Lower lobe of right lung (tissue), 2 donors: ENCODE data around the gene FTCD. TPM values are rescaled to one million over a fixed set of nuclear protein-coding genes. Genes with fewer than 3 reads are reported as not detected.
A peak's percentile ranks its signal among the peaks of the same experiment; 100 is the strongest.

Experiments used
- ATAC-seq, 2 donors: fragments of 200-7000 bp; cut with Tn5 transposase; one replicate each; pipeline ENCODE4 v1.9.1; 2020 to 2022; ENCODE audit warnings: mild to moderate bottlenecking in 2 of 2, moderate library complexity in 2 of 2
- DNase-seq: peaks from one replicate; pipeline ENCODE4 v3.0.0-alpha.2; 2020
- H3K27ac ChIP-seq: fragments of 200-600 bp; one replicate; pipeline ENCODE4 v1.8.0; 2022
- H3K27me3 ChIP-seq: fragments of 200-600 bp; one replicate; pipeline ENCODE4 v1.8.0; 2022; ENCODE audit warnings: low read depth
- H3K36me3 ChIP-seq: fragments of 200-600 bp; one replicate; pipeline ENCODE4 v1.8.0; 2022; ENCODE audit warnings: mild to moderate bottlenecking
- H3K4me1 ChIP-seq: fragments of 200-600 bp; one replicate; pipeline ENCODE4 v1.8.0; 2022
- H3K4me3 ChIP-seq: fragments of 200-600 bp; one replicate; pipeline ENCODE4 v1.8.0; 2022; ENCODE audit warnings: mild to moderate bottlenecking
- H3K9me3 ChIP-seq: fragments of 200-600 bp; one replicate; pipeline ENCODE4 v1.8.0; 2022
- intact Hi-C: fragments of 100-400 bp; cut with DNase I; formaldehyde crosslinking; loops from one replicate; pipeline ENCODE4 v1.11.0; 2022
- total RNA-seq: library from RNA; stranded (reverse); fragmentation: NEBNext Ultra II Directional; extraction: Animal tissue kit (Norgen Biotek cat#: 25700); gene quantifications from one replicate; pipeline ENCODE4 v1.2.1, GENCODE V29; 2021
- TF ChIP-seq, protein P1 (sequence below): fragments of 200-600 bp; IDR thresholded peaks from one replicate; pipeline ENCODE4 v1.8.0; 2022; ENCODE audit warnings: antibody characterized with exemption, mild to moderate bottlenecking
- donor health status: DM: no; HTN: yes; CAD: no; lungs with severe emphysema.

The FTCD gene
- total RNA-seq, 1 donor from 2014 or later = 1.5 TPM

- Histone ChIP-seq H3K4me1 (peaks cover 11% of the 10 kb centered on the region), H3K36me3 (no peaks in the 10 kb centered on the region), H3K9me3 (no peaks in the 10 kb centered on the region), H3K27ac (no peak overlapping the region), H3K4me3 (no peak overlapping the region), H3K27me3 (no peaks in the 10 kb centered on the region)
- ATAC-seq (no peak), DNase-seq (no peak)
- intact Hi-C loops = no loop called here
- TF ChIP-seq, protein P1, sequence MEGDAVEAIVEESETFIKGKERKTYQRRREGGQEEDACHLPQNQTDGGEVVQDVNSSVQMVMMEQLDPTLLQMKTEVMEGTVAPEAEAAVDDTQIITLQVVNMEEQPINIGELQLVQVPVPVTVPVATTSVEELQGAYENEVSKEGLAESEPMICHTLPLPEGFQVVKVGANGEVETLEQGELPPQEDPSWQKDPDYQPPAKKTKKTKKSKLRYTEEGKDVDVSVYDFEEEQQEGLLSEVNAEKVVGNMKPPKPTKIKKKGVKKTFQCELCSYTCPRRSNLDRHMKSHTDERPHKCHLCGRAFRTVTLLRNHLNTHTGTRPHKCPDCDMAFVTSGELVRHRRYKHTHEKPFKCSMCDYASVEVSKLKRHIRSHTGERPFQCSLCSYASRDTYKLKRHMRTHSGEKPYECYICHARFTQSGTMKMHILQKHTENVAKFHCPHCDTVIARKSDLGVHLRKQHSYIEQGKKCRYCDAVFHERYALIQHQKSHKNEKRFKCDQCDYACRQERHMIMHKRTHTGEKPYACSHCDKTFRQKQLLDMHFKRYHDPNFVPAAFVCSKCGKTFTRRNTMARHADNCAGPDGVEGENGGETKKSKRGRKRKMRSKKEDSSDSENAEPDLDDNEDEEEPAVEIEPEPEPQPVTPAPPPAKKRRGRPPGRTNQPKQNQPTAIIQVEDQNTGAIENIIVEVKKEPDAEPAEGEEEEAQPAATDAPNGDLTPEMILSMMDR = no peak
Measured at GRCh38 chr21:46157396-46157986, 2.1 kb upstream of the FTCD start.

DNA sequence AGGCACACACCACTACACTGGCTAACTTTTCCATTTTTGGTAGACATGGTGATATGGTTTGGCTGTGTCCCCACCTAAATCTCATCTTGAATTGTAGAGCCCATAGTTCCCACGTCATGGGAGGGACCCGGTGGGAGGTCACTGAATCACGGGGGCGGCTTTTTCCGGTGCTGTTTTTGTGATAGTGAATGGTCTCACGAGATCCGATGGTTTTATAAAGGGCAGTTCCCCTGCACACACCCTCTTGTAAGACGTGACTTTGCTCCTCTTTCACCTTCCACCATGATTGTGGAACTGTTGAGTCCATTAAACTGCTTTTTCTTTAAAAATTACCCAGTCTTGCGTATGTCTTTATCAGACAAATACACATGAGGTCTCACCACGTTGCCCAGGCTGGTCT is 1.3 kb upstream of the FTCD start:
- intact Hi-C loops = no loop called here
- no peak for DNase-seq

GRCh38 chr21:46156378-46156645 is 933 bp upstream of the FTCD start:
- Histone ChIP-seq H3K9me3 (no peaks in the 10 kb centered on the region), H3K36me3 (no peaks in the 10 kb centered on the region), H3K4me3 (no peak overlapping the region), H3K27me3 (no peaks in the 10 kb centered on the region), H3K4me1 (peaks cover 11% of the 10 kb centered on the region), H3K27ac (no peak overlapping the region)
- DNase-seq (no peak), ATAC-seq (no peak)
- intact Hi-C loops = no loop called here
- TF ChIP-seq, protein P1 = no peak

More for the DNA sequence above, 1.3 kb upstream of the FTCD start:
- no peak for ATAC-seq
- Histone ChIP-seq H3K27ac (no peak overlapping the region), H3K27me3 (no peaks in the 10 kb centered on the region), H3K9me3 (no peaks in the 10 kb centered on the region), H3K4me1 (peaks cover 11% of the 10 kb centered on the region), H3K4me3 (no peak overlapping the region), H3K36me3 (no peaks in the 10 kb centered on the region)
- TF ChIP-seq, protein P1 = no peak

- DNase-seq (peak; percentile 39), ATAC-seq (no peak)
- no peaks in the 10 kb centered on the region for H3K36me3 ChIP-seq
- intact Hi-C loops = no loop called here
- peaks cover 11% of the 10 kb centered on the region for H3K4me1 ChIP-seq
- TF ChIP-seq, protein P1 = no peak
- H3K4me3 ChIP-seq = no peak overlapping the region
- no peaks in the 10 kb centered on the region for H3K27me3 ChIP-seq
- H3K27ac ChIP-seq = no peak overlapping the region
- no peaks in the 10 kb centered on the region for H3K9me3 ChIP-seq
Measured at GRCh38 chr21:46154955-46155513, 345 bp downstream of the FTCD start.

- peaks cover 11% of the 10 kb centered on the region for H3K4me1 ChIP-seq
- H3K9me3 ChIP-seq = no peaks in the 10 kb centered on the region
- H3K36me3 ChIP-seq = no peaks in the 10 kb centered on the region
- TF ChIP-seq, protein P1 = no peak
- H3K27me3 ChIP-seq = no peaks in the 10 kb centered on the region
- no peak for ATAC-seq
- intact Hi-C loops = no loop called here
- peak; percentile 36 for DNase-seq
- H3K27ac ChIP-seq = no peak overlapping the region
- H3K4me3 ChIP-seq = no peak overlapping the region
Measured at GRCh38 chr21:46154155-46154954, 1.0 kb downstream of the FTCD start.
